Measurements from ENCODE around the gene NCAM2. TPM values are rescaled to one million over a fixed set of nuclear protein-coding genes. Genes with fewer than 3 reads are reported as not detected.

The NCAM2 gene
- total and polyA plus RNA-seq, 10 donors = 0.09 to 5.7 (median 1.0) TPM

DNA sequence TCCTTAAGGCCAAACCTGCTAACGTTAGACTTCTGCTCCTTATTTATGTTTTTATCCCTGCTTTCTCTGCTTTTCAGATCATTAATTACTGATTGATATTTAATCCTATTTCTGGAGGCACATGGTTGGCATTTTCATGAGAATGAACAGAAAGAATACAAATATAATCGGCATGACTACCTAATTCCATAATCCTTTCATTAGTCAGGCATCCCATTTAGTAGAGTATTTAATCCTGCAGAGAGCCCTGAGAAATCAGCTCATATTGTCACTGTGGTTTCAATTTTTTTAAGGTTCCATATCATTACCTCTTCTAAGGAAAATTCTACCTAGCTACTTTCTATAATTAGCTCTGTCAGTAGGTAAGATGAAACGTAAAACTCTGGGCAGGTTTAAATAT, 238.8 kb downstream of the NCAM2 start:
- intact Hi-C loops (cut with DNase I; ENCODE audit: low total_unique reads) = no loop called here
- TF ChIP-seq POLR2AphosphoS5 (IDR thresholded peaks at IDR 0.05) (no peak), POLR2A (IDR thresholded peaks at IDR 0.05) (no peak)
- TF ChIP-seq, protein P1, sequence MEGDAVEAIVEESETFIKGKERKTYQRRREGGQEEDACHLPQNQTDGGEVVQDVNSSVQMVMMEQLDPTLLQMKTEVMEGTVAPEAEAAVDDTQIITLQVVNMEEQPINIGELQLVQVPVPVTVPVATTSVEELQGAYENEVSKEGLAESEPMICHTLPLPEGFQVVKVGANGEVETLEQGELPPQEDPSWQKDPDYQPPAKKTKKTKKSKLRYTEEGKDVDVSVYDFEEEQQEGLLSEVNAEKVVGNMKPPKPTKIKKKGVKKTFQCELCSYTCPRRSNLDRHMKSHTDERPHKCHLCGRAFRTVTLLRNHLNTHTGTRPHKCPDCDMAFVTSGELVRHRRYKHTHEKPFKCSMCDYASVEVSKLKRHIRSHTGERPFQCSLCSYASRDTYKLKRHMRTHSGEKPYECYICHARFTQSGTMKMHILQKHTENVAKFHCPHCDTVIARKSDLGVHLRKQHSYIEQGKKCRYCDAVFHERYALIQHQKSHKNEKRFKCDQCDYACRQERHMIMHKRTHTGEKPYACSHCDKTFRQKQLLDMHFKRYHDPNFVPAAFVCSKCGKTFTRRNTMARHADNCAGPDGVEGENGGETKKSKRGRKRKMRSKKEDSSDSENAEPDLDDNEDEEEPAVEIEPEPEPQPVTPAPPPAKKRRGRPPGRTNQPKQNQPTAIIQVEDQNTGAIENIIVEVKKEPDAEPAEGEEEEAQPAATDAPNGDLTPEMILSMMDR (IDR thresholded peaks at IDR 0.05 in 8 of 11, conservative IDR thresholded peaks at IDR 0.05 in 3 of 11) = no peak
- WGBS, 5 donors = 72 to 85% (median 78%) methylated on average over 3 of the region's 3 CpGs
- H3K9me3 ChIP-seq = no peaks in the 10 kb centered on the region
- H3K27ac ChIP-seq = no peak overlapping the region
- H3K4me3 ChIP-seq = no peak overlapping the region
- no peaks in the 10 kb centered on the region for H3K27me3 ChIP-seq (replicated peaks in 1 of 7)
- no peaks in the 10 kb centered on the region for H3K36me3 ChIP-seq
- no peaks in the 10 kb centered on the region for H3K4me1 ChIP-seq
- DNase-seq = no peak

DNA sequence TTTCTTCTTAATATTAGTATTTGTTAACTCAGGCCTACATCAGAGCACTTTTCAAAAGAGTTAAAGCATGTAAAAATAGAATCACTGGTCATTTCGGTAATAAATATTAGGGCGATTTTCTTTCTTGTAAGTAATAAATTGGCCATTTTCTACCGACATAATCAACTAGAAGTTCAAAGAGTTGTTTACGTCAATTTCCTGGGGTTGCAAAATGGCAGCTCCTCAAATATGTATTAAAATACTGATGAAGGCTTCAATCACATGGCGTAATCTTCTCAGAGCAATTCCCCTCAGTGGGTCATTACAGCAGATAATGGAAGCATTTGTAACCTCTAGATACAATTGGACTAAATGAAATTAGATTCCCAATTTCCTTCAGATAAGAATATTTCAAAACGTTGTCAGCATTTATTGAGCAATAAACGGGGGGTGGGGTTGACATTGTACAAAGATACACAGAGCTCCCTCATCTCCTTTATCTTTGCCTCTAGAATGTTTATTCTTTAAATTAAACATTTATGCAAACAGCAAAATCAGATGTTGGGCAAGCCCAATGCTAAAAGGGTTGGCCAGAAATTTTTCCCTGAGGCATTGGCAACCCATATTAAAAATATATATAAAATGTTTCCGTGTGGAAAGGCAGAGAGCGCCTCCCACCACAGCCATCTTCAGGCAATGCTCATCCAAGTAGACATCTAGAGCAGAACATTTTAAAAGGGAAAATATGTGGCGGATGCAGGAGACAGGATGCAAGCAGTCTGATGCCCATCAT, 240.6 kb downstream of the NCAM2 start:
- no peak for DNase-seq
- Histone ChIP-seq H3K4me1 (no peaks in the 10 kb centered on the region), H3K27me3 (replicated peaks in 1 of 7) (no peaks in the 10 kb centered on the region), H3K36me3 (no peaks in the 10 kb centered on the region), H3K4me3 (no peak overlapping the region), H3K9me3 (no peaks in the 10 kb centered on the region), H3K27ac (no peak overlapping the region)
- intact Hi-C loops (cut with DNase I; ENCODE audit: low total_unique reads) = no loop called here
- WGBS, 5 donors = 83 to 95% (median 89%) methylated on average over 10 of the region's 10 CpGs
- TF ChIP-seq POLR2A (IDR thresholded peaks at IDR 0.05) (no peak), POLR2AphosphoS5 (IDR thresholded peaks at IDR 0.05) (no peak)
- TF ChIP-seq, protein P1 (IDR thresholded peaks at IDR 0.05 in 8 of 11, conservative IDR thresholded peaks at IDR 0.05 in 3 of 11) = no peak

GRCh38 chr21:21241391-21241790, 243.2 kb downstream of the NCAM2 start:
- TF ChIP-seq POLR2AphosphoS5 (IDR thresholded peaks at IDR 0.05) (no peak), POLR2A (IDR thresholded peaks at IDR 0.05) (no peak)

DNA sequence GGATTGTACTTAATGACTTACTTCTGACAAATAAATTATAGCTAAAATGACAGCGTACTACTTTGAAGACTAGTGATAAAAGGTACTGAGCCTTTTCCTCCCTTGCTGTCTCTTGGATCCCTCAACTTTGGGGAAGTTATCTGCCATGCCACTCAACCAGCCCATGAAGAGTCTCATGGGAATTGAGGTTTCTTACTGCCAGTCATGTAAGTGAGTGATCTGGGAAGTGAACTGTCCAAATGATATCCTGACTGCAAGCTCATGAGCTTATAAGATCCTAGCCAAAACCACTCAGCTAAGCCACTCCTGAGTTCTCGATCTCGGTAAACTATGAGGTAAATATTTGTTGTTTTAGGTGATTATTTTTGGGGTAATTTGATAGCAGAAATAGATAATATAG, 247.8 kb downstream of the NCAM2 start:
- 70 to 90% (median 81%) methylated on average over 3 of the region's 3 CpGs for whole genome bisulfite sequencing, 5 donors
- DNase-seq = no peak
- TF ChIP-seq POLR2AphosphoS5 (IDR thresholded peaks at IDR 0.05) (no peak), POLR2A (IDR thresholded peaks at IDR 0.05) (no peak)
- TF ChIP-seq, protein P1 (IDR thresholded peaks at IDR 0.05 in 8 of 11, conservative IDR thresholded peaks at IDR 0.05 in 3 of 11) = no peak
- Histone ChIP-seq H3K36me3 (no peaks in the 10 kb centered on the region), H3K27ac (no peak overlapping the region), H3K4me3 (no peak overlapping the region), H3K4me1 (no peaks in the 10 kb centered on the region), H3K9me3 (no peaks in the 10 kb centered on the region), H3K27me3 (replicated peaks in 1 of 7) (no peaks in the 10 kb centered on the region)
- intact Hi-C loops (cut with DNase I; ENCODE audit: low total_unique reads) = no loop called here

More at GRCh38 chr21:21241391-21241790, 243.2 kb downstream of the NCAM2 start:
- Histone ChIP-seq H3K27ac (no peak overlapping the region), H3K9me3 (no peaks in the 10 kb centered on the region), H3K36me3 (no peaks in the 10 kb centered on the region), H3K4me3 (no peak overlapping the region), H3K4me1 (no peaks in the 10 kb centered on the region), H3K27me3 (replicated peaks in 1 of 7) (no peaks in the 10 kb centered on the region)
- intact Hi-C loops (cut with DNase I; ENCODE audit: low total_unique reads) = no loop called here
- DNase-seq = no peak
